K562 (cell line): ENCODE data around the gene PDPR. TPM values are rescaled to one million over a fixed set of nuclear protein-coding genes. Genes with fewer than 3 reads are reported as not detected.
A peak's percentile ranks its signal among the peaks of the same experiment; 100 is the strongest.
"Not testable (repeated sequence)": the region's sequence is repeated elsewhere in the genome, so short reads cannot be mapped to it uniquely, and the experiment has no call there.

Experiments
- ATAC-seq: fragments of 200-7000 bp; cut with Tn5 transposase; 3 replicates; pipeline ENCODE4 v1.9.1; 2020; ENCODE audit warnings: moderate library complexity
- BruUV-seq: library from RNA; stranded (reverse); fragments of 400-500 nt; replicated peaks from 2 replicates; lab custom pipeline; 2021; lab: Mats Ljungman, UMichigan
- CTCF ChIA-PET: fragments of 300-600 bp; formaldehyde crosslinking; extraction: SDS; loops from one replicate; lab custom pipeline; 2021; ENCODE audit warnings: low intra/inter-chr PET ratio; lab: Yijun Ruan, JAX
- POLR2A ChIA-PET: fragments of 300-600, 350-650 bp; sonication (Branson Sonifier 250); formaldehyde crosslinking; extraction: SDS; loops from one replicate; lab custom pipeline; 2021; ENCODE audit warnings: antibody characterized with exemption, inconsistent platforms; lab: Yijun Ruan, JAX
- DNase-seq, 4 experiments: peaks; one replicate each; pipeline versions ENCODE4 v3.0.0 to v3.0.0-alpha.2; 2011 to 2018; ENCODE audit warnings: low spot score in 3 of 4, mixed read lengths in 3 of 4; ENCODE audit errors: extremely low read depth in 1 of 4
- FAIRE-seq: peaks from 2 replicates; lab custom pipeline; 2011; peaks lifted over from hg19 to GRCh38; lab: Jason Lieb, UNC
- H2AFZ ChIP-seq: 2 replicates; pipeline ENCODE4 v1.6.0; 2011; ENCODE audit warnings: low read depth, low read length, control low read depth, inconsistent platforms
- H3K27ac ChIP-seq: fragments of 200-600 bp; 3 replicates; pipeline ENCODE4 v1.8.0; 2011; ENCODE audit warnings: low read depth, mild to moderate bottlenecking, control low read depth, inconsistent platforms, low read length, moderate library complexity, mixed read lengths; ENCODE audit errors: extremely low read depth
- H3K27me3 ChIP-seq, 2 experiments: fragments of 300-600 bp in 1 of 2; 2 replicates in 1 of 2; 3 replicates in 1 of 2; pipeline versions ENCODE4 v1.6.0 to v1.8.0; 2011; ENCODE audit warnings: inconsistent platforms in 2 of 2, low read length in 2 of 2, mild to moderate bottlenecking in 1 of 2, mixed read lengths in 1 of 2, moderate library complexity in 1 of 2; ENCODE audit not compliant: control insufficient read depth in 2 of 2, insufficient read depth in 2 of 2
- H3K36me3 ChIP-seq: fragments of 300-600 bp; 3 replicates; pipeline ENCODE4 v1.8.0; 2011; ENCODE audit warnings: mild to moderate bottlenecking, low read length, inconsistent platforms; ENCODE audit not compliant: control insufficient read depth, insufficient read depth
- H3K4me1 ChIP-seq, 2 experiments: fragments of 200-600 bp in 1 of 2; replicated peaks in 1 of 2; 2 replicates in 1 of 2; 3 replicates in 1 of 2; pipeline versions ENCODE4 v1.5.1 to v1.8.0; 2011; ENCODE audit warnings: inconsistent platforms in 2 of 2, low read length in 2 of 2, mild to moderate bottlenecking in 1 of 2, mixed read lengths in 1 of 2, moderate library complexity in 1 of 2; ENCODE audit not compliant: control insufficient read depth in 2 of 2, insufficient read depth in 2 of 2
- H3K4me2 ChIP-seq: 2 replicates; pipeline ENCODE4 v1.6.1; 2011; ENCODE audit warnings: low read length, control low read depth, inconsistent platforms, mixed read lengths; ENCODE audit not compliant: insufficient read depth
- H3K4me3 ChIP-seq: fragments of 200-600 bp; sonication (generic), shearing (Covaris generic); 2 replicates; pipeline ENCODE4 v1.5.1; 2016; ENCODE audit warnings: control low read depth, inconsistent platforms
- H3K79me2 ChIP-seq: fragments of 200-600 bp; 3 replicates; pipeline ENCODE4 v1.8.0; 2011; ENCODE audit warnings: low read length, inconsistent platforms; ENCODE audit not compliant: control insufficient read depth, insufficient read depth
- H3K9ac ChIP-seq, 2 experiments: 2 replicates each; pipeline versions ENCODE4 v1.6.0 to v1.6.1; 2011; ENCODE audit warnings: low read depth in 2 of 2, low read length in 2 of 2, control low read depth in 1 of 2, inconsistent platforms in 1 of 2, mild to moderate bottlenecking in 1 of 2, mixed read lengths in 1 of 2; ENCODE audit not compliant: insufficient read depth in 1 of 2
- H3K9me1 ChIP-seq: one replicate; pipeline ENCODE4 v1.6.0; 2011; ENCODE audit warnings: inconsistent platforms, mild to moderate bottlenecking, low read length, moderate library complexity; ENCODE audit not compliant: control insufficient read depth, insufficient read depth
- H3K9me3 ChIP-seq: replicated peaks from 2 replicates; pipeline ENCODE4 v1.5.1; 2011; ENCODE audit warnings: low read depth, low read length, inconsistent platforms; ENCODE audit not compliant: control insufficient read depth, insufficient read depth
- H4K20me1 ChIP-seq: replicated peaks from 2 replicates; pipeline ENCODE4 v1.6.1; 2011; ENCODE audit warnings: low read length, inconsistent platforms, mixed read lengths; ENCODE audit not compliant: control insufficient read depth, insufficient read depth
- CREM ChIP-seq: IDR thresholded peaks from 2 replicates; pipeline ENCODE4 v1.6.1; 2014; ENCODE audit warnings: antibody characterized with exemption, low read depth
- CTBP1 ChIP-seq: fragments of 450-650 bp; IDR thresholded peaks from 2 replicates; pipeline ENCODE4 v1.6.1; 2016; ENCODE audit warnings: borderline replicate concordance
- CXXC5 ChIP-seq: fragments of 250-450 bp; sonication (Bioruptor Pico); IDR thresholded peaks from 2 replicates; pipeline ENCODE4 v1.8.0; 2022; ENCODE audit warnings: inconsistent platforms, mild to moderate bottlenecking, moderate library complexity
- E2F1 ChIP-seq: sonication (generic); formaldehyde crosslinking; IDR thresholded peaks from 2 replicates; pipeline ENCODE4 v1.8.1; 2023; ENCODE audit warnings: mild to moderate bottlenecking, missing genetic modification reagents, moderate library complexity
- EGR1 ChIP-seq: fragments of 450-650 bp; conservative IDR thresholded peaks from 2 replicates; pipeline ENCODE4 v1.6.1; 2017; ENCODE audit warnings: mild to moderate bottlenecking
- HDAC1 ChIP-seq, 2 experiments: fragments of 450-650 bp; IDR thresholded peaks; 2 replicates each; pipeline ENCODE4 v1.6.1; 2016 to 2017; ENCODE audit warnings: inconsistent platforms in 1 of 2, mild to moderate bottlenecking in 1 of 2, moderate library complexity in 1 of 2
- HNRNPLL ChIP-seq: fragments of 200-400 bp; formaldehyde crosslinking; IDR thresholded peaks from 2 replicates; pipeline ENCODE4 v1.6.1; 2017; ENCODE audit warnings: low read length, low read depth, mild to moderate bottlenecking; ENCODE audit not compliant: poor library complexity, severe bottlenecking
- NRF1 ChIP-seq, 2 experiments: fragments of 450-650 bp; IDR thresholded peaks in 1 of 2; conservative IDR thresholded peaks in 1 of 2; 2 replicates each; pipeline ENCODE4 v1.6.1; 2014; ENCODE audit warnings: mild to moderate bottlenecking in 2 of 2
- SAFB ChIP-seq: fragments of 200-400 bp; formaldehyde crosslinking; IDR thresholded peaks from 2 replicates; pipeline ENCODE4 v1.6.1; 2017; ENCODE audit warnings: low read depth, low read length, borderline replicate concordance
- TFAP4 ChIP-seq: sonication (generic); formaldehyde crosslinking; IDR thresholded peaks from 2 replicates; pipeline ENCODE4 v1.8.0; 2022; ENCODE audit warnings: missing genetic modification reagents, mild to moderate bottlenecking, moderate library complexity, borderline replicate concordance
- ZEB2 ChIP-seq: fragments of 450-650 bp; IDR thresholded peaks from 2 replicates; pipeline ENCODE4 v1.6.1; 2016
- WGBS: fragments of 100-300 bp; shearing (Covaris generic); methylation state at CpG from one replicate; pipeline ENCODE4 v1.1.6; 2016; ENCODE audit warnings: low coverage, mixed read lengths; ENCODE audit not compliant: insufficient coverage; ENCODE audit errors: missing lambda C conversion rate; 5-methylcytosine and 5-hydroxymethylcytosine counted together
- in situ Hi-C: fragments of 300-500 bp; cut with MboI; formaldehyde crosslinking; loops from 4 replicates; pipeline ENCODE4 v1.15.0; 2018; ENCODE audit warnings: inconsistent platforms, mixed read lengths
- intact Hi-C: fragments of 100-400 bp; cut with micrococcal nuclease; formaldehyde crosslinking; loops from 2 replicates; pipeline ENCODE4 v1.14.2; 2022
- polyA plus RNA-seq, 8 experiments: library from polyadenylated mRNA; depleted of rRNA in 4 of 8; stranded (reverse) in 5 of 8; unstranded in 3 of 8; fragments of >200 nt; fragmentation: Nextera tagmentation in 2 of 8; fragmentation: Illumina TruSeq in 1 of 8; extraction: Ambion mirVana in 2 of 8; extraction: Trizol in 1 of 8; gene quantifications; 2 replicates each; pipeline versions ENCODE4 v1.2.1 to v1.2.3, GENCODE V29; 2011 to 2014; ENCODE audit warnings: inconsistent platforms in 1 of 8, missing spikeins in 1 of 8
- total RNA-seq, 7 experiments: library from RNA; depleted of rRNA in 6 of 7; stranded (reverse); fragments of >200 nt in 6 of 7; fragmentation: Illumina TruSeq in 2 of 7; extraction: Trizol in 2 of 7; gene quantifications; 2 replicates each; pipeline versions ENCODE4 v1.2.1 to v1.2.3, GENCODE V29; 2011 to 2021; ENCODE audit warnings: low replicate concordance in 1 of 7
- TF ChIP-seq, protein P1 (sequence below): fragments of 200-800 bp; sonication (Bioruptor generic); IDR thresholded peaks from 2 replicates; pipeline ENCODE4 v1.6.1; 2017; ENCODE audit warnings: missing genetic modification characterization, missing compliant biosample characterization

The PDPR gene
- total and polyA plus RNA-seq, 9 of the 15 experiments (the other 6 are each of a cell fraction or from before 2014, with no cell fraction given) = 4.9 to 35.7 (median 19.1) TPM

DNA sequence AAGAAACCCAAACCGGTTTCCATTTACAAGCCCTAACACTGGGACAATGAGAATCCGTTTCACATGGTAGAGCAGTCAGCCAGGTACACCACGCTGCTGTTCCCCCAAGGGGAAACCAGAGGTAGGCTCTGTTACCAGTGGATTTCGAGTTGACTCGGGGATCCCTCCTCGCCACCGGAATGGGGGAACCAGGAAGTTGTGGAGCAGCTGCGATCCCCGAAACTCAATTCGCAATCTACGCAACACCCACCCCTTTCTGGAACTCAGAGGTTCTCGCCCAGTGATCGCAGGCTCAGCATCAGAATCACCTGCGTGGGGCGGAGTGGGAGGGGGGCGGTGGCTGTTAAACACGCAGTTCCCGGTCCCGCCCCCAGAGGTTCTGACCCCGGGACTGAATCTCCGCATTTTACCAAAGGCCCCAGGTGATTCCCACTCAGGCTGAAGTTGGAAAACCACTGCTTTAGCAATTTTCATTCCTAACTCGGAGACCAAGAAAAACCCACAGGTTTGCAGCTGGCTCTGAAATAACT, 49.2 kb upstream of the PDPR start:
- H3K36me3 ChIP-seq, CTCF ChIA-PET: not testable (repeated sequence)

More for the DNA sequence above, 49.2 kb upstream of the PDPR start:
- POLR2A ChIA-PET, intact Hi-C loops, H4K20me1 ChIP-seq, BruUV-seq, FAIRE-seq, H3K9me1 ChIP-seq, in situ Hi-C loops, H3K27me3 ChIP-seq, H3K9me3 ChIP-seq, H3K27ac ChIP-seq: not testable (repeated sequence)
- ATAC-seq = peak; percentile 45
- H3K4me3 ChIP-seq = peak overlapping the region; percentile 68
- peak; percentile 13 to 55 (median 20) for DNase-seq
- peaks cover 15% of the 10 kb centered on the region for H3K79me2 ChIP-seq
- peaks cover 0 to 11% of the 10 kb centered on the region in 2 experiments; a peak in 3 of 5 replicates for H3K4me1 ChIP-seq
- WGBS = under 1% methylated on average over 21 of the region's 22 CpGs
- peak overlapping the region; percentile 86 for H3K4me2 ChIP-seq
- H3K9ac ChIP-seq = peak overlapping the region; percentile 51 to 91
- TF ChIP-seq ZEB2 = 0 out of 2 replicates have a peak, but pooled peaks have one; percentile 21
- TF ChIP-seq EGR1 = peak; percentile 28; the same call in 1 of the 2 replicates
- TF ChIP-seq TFAP4 (CRISPR knock-in tag) = peak; percentile 43
- TF ChIP-seq HNRNPLL = peak; percentile 76
- TF ChIP-seq, protein P1, sequence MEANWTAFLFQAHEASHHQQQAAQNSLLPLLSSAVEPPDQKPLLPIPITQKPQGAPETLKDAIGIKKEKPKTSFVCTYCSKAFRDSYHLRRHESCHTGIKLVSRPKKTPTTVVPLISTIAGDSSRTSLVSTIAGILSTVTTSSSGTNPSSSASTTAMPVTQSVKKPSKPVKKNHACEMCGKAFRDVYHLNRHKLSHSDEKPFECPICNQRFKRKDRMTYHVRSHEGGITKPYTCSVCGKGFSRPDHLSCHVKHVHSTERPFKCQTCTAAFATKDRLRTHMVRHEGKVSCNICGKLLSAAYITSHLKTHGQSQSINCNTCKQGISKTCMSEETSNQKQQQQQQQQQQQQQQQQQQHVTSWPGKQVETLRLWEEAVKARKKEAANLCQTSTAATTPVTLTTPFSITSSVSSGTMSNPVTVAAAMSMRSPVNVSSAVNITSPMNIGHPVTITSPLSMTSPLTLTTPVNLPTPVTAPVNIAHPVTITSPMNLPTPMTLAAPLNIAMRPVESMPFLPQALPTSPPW (CRISPR knock-in tag) = peak; percentile 48
- TF ChIP-seq E2F1 = 0 out of 2 replicates have a peak, but pooled peaks have one; percentile 21
- TF ChIP-seq CREM = 0 out of 2 replicates have a peak, but pooled peaks have one; percentile 22
- TF ChIP-seq HDAC1 (IDR thresholded peaks at IDR 0.05) = peak in 1 of 2 experiments; percentile 27; a peak in 1 of 4 replicates
- TF ChIP-seq NRF1 (conservative IDR thresholded peaks at IDR 0.05 in 1 of 2, IDR thresholded peaks at IDR 0.05 in 1 of 2) = peak in 1 of 2 experiments; percentile 25; a peak in 1 of 4 replicates
- TF ChIP-seq CXXC5 (CRISPR knock-in tag) = peak; percentile 22; the same call in 1 of the 2 replicates
- TF ChIP-seq SAFB = peak; percentile 24; the same call in 1 of the 2 replicates
- TF ChIP-seq CTBP1 = 0 out of 2 replicates have a peak, but pooled peaks have one; percentile 20
- peak overlapping the region; percentile 87 for H2AFZ ChIP-seq
